Cardiac muscle cell (in vitro differentiated cells and primary cell): ENCODE results near the gene ARF5. TPM values are rescaled to one million over a fixed set of nuclear protein-coding genes. Genes with fewer than 3 reads are reported as not detected.

Experiments used
- DNase-seq, 2 donors: peaks; one replicate each; pipeline versions ENCODE4 v3.0.0 to v3.0.0-alpha.2; 2010 to 2017; ENCODE audit warnings: low read depth in 1 of 2, low spot score in 1 of 2
- H3K27ac ChIP-seq: fragments of 200-600 bp; sonication (generic); 2 replicates; pipeline ENCODE4 v1.5.1; 2016
- H3K27me3 ChIP-seq: fragments of 200-600 bp; sonication (generic); 2 replicates; pipeline ENCODE4 v1.6.0; 2016; ENCODE audit warnings: control low read depth
- H3K36me3 ChIP-seq: fragments of 200-600 bp; sonication (generic); 2 replicates; pipeline ENCODE4 v1.5.1; 2016; ENCODE audit warnings: control low read depth
- H3K4me1 ChIP-seq: fragments of 200-600 bp; sonication (generic); 2 replicates; pipeline ENCODE4 v1.8.1; 2017; ENCODE audit warnings: low read depth, mild to moderate bottlenecking, mixed run types
- H3K4me3 ChIP-seq: fragments of 200-600 bp; sonication (generic); 2 replicates; pipeline ENCODE4 v1.5.1; 2016; ENCODE audit warnings: mild to moderate bottlenecking
- H3K9me3 ChIP-seq: fragments of 200-600 bp; sonication (generic); 2 replicates; pipeline ENCODE4 v1.5.1; 2017; ENCODE audit warnings: low read depth, mild to moderate bottlenecking, control low read depth
- polyA plus RNA-seq: library from polyadenylated mRNA; unstranded; fragments of >200 nt; fragmentation: Nextera tagmentation; extraction: Ambion mirVana; gene quantifications from 2 replicates; pipeline ENCODE4 v1.2.1, GENCODE V29; 2016
- total RNA-seq: library from RNA; depleted of rRNA; stranded (reverse); fragments of >200 nt; gene quantifications from 2 replicates; pipeline ENCODE4 v1.2.3, GENCODE V29; 2016
- TF ChIP-seq, protein P1 (sequence below): IDR thresholded peaks from 2 replicates; pipeline ENCODE4 v1.5.1; 2012; ENCODE audit warnings: low read depth, mild to moderate bottlenecking, low read length

ARF5 gene
- total and polyA plus RNA-seq, 2 experiments from 2014 or later: 264 to 280 TPM

DNA sequence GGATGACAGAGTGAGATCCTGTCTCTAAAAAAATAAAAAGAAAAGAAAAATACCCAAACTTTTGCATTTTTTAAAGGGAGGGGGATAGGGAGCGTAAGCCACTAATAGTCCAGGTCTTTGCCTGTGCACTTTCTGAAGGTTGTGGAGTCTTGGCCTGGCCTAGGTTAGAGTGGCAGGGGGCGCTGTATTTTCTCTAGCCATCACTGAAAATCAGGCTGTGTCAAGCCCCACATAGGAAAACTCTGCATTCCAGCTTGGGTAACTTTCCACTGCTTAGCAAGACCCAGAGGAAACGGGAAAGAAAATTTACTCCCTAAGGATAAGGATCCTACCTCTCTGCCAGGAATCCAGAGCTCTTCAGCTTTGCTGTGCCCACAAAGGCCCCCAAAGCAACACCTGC is 40.2 kb downstream of the ARF5 start:
- Histone ChIP-seq H3K27ac (no peak overlapping the region), H3K4me3 (no peak overlapping the region), H3K36me3 (no peaks in the 10 kb centered on the region), H3K4me1 (no peaks in the 10 kb centered on the region), H3K27me3 (no peaks in the 10 kb centered on the region), H3K9me3 (no peaks in the 10 kb centered on the region)
- DNase-seq: peak in 1 of 2 donors; percentile 9
- TF ChIP-seq, protein P1, sequence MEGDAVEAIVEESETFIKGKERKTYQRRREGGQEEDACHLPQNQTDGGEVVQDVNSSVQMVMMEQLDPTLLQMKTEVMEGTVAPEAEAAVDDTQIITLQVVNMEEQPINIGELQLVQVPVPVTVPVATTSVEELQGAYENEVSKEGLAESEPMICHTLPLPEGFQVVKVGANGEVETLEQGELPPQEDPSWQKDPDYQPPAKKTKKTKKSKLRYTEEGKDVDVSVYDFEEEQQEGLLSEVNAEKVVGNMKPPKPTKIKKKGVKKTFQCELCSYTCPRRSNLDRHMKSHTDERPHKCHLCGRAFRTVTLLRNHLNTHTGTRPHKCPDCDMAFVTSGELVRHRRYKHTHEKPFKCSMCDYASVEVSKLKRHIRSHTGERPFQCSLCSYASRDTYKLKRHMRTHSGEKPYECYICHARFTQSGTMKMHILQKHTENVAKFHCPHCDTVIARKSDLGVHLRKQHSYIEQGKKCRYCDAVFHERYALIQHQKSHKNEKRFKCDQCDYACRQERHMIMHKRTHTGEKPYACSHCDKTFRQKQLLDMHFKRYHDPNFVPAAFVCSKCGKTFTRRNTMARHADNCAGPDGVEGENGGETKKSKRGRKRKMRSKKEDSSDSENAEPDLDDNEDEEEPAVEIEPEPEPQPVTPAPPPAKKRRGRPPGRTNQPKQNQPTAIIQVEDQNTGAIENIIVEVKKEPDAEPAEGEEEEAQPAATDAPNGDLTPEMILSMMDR: peak; percentile 26

DNA sequence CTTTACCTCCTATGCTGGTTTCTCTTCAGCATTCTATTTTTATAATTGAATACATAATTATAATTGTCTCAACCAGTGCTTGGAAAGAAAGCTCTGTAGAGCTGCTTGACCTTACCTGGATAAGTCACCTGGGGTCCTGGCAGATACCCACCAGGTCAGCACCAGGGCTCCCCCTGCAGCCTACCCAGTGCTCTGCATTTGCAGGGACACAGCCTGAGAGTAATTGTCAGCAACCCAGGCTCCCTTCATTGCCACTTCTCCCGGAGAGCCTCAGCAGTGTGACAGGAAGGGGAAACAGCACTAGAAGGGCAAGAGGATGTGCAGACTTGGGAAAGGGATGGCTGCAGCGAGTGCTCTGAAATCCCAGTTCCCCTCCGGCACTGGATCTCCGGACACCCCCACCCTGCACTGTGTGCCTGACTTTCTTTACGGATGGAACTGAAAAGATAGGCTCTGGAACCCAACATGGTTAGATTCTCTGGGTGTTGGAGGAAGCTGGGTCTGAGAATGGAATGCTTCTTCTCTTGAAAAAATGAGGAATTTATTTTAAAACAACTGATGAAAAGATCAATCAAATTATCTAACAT is 41.1 kb downstream of the ARF5 start:
- H3K4me1 ChIP-seq: no peaks in the 10 kb centered on the region
- H3K9me3 ChIP-seq: no peaks in the 10 kb centered on the region
- no peak overlapping the region for H3K27ac ChIP-seq
- H3K36me3 ChIP-seq: no peaks in the 10 kb centered on the region
- no peaks in the 10 kb centered on the region for H3K27me3 ChIP-seq
- DNase-seq: peak in 1 of 2 donors; percentile 61
- TF ChIP-seq, protein P1: peak; percentile 63
- no peak overlapping the region for H3K4me3 ChIP-seq

GRCh38 chr7:127632276-127632910 is 44.2 kb downstream of the ARF5 start:
- DNase-seq: peak in 1 of 2 donors; percentile 49
- Histone ChIP-seq H3K27me3 (no peaks in the 10 kb centered on the region), H3K9me3 (no peaks in the 10 kb centered on the region), H3K4me1 (no peaks in the 10 kb centered on the region), H3K4me3 (no peak overlapping the region), H3K36me3 (no peaks in the 10 kb centered on the region), H3K27ac (no peak overlapping the region)
- TF ChIP-seq, protein P1: no peak

DNA sequence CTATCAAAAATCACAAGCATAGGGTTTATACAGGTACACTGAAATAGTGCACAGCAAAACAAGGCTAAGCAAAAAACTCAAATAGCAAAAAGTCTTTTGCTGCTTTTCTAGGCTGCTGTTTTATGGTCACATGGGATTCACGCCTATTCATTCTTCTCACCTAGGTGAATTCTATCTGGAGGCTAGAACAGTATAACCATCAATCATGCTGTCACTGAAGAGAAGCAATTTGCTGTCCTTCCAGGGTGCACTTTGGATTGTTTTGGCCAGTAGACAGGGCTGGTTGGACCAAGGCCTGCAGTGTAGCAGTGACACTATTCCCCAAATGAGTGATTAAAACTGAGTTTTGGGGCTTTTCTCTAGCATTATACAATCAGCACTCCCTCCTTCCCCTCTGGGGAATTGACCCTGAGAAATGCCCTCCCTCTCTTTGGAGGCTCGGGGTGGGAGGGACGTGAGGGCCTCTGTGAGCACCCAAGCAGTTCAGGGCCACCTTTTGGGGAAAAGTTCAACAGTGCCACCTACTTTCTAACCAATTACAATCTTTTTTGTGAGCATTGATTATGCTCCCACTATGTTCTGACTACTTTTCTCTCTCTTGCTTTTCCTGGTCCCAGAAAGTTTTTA is 47.6 kb downstream of the ARF5 start:
- Histone ChIP-seq H3K9me3 (no peaks in the 10 kb centered on the region), H3K27ac (no peak overlapping the region), H3K4me3 (no peak overlapping the region), H3K36me3 (no peaks in the 10 kb centered on the region), H3K27me3 (no peaks in the 10 kb centered on the region), H3K4me1 (no peaks in the 10 kb centered on the region)
- TF ChIP-seq, protein P1: no peak
- no peak for DNase-seq

DNA sequence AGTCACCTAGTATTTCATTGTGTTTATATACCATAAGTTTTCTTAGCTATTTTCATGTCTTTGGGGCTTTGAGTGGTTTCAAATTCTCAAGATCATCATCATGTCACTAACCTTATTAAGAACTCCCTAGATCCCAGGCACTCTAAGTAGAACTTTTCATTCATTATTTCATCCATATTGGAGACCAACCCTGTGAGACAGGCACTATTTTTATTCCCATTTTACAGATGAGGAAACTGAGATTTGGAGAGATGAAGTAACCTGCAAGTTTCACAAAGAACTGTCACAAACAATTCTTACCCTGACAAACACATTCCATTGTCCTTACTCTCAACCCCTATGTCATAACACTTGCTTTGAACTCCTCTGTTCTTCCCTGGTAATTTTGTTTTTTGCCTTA is 50.0 kb downstream of the ARF5 start:
- no peaks in the 10 kb centered on the region for H3K4me1 ChIP-seq
- TF ChIP-seq, protein P1: no peak
- H3K36me3 ChIP-seq: no peaks in the 10 kb centered on the region
- H3K27me3 ChIP-seq: no peaks in the 10 kb centered on the region
- no peak overlapping the region for H3K4me3 ChIP-seq
- no peak for DNase-seq
- no peak overlapping the region for H3K27ac ChIP-seq
- H3K9me3 ChIP-seq: no peaks in the 10 kb centered on the region

Other genes starting within 250 kb of the ARF5 start
- gene ZNF800, start 195.7 kb upstream of the ARF5 start, total RNA-seq: 20.3 and 22.5 TPM in 2 replicates
- gene ZNF800, start 195.7 kb upstream of the ARF5 start, polyA plus RNA-seq: 13.7 and 20.7 TPM in 2 replicates
- 15.1 and 15.6 TPM in 2 replicates for gene GCC1, start 2.8 kb upstream of the ARF5 start, total RNA-seq
- 8.7 and 9.6 TPM in 2 replicates for gene GCC1, start 2.8 kb upstream of the ARF5 start, polyA plus RNA-seq
- gene FSCN3, start 5.3 kb downstream of the ARF5 start, total RNA-seq: 1.0 and 1.1 TPM in 2 replicates
- 0.43 and 1.8 TPM in 2 replicates for gene FSCN3, start 5.3 kb downstream of the ARF5 start, polyA plus RNA-seq
- gene PAX4, start 29.7 kb downstream of the ARF5 start, total RNA-seq: not detected in 2 replicates
- not detected in 2 replicates for gene PAX4, start 29.7 kb downstream of the ARF5 start, polyA plus RNA-seq
- 172 and 187 TPM in 2 replicates for gene SND1, start 63.8 kb downstream of the ARF5 start, total RNA-seq
- 113 and 114 TPM in 2 replicates for gene SND1, start 63.8 kb downstream of the ARF5 start, polyA plus RNA-seq